Activated CD8-positive, alpha-beta T cell treated with anti-CD3 and anti-CD28 coated beads, Interleukin-2, amount 10 ng/mL, durations not matched to agents 7 days and 5 days (primary cell): ENCODE results near the gene HOXC12. TPM values are rescaled to one million over a fixed set of nuclear protein-coding genes. Genes with fewer than 3 reads are reported as not detected.

Experiments used
- ATAC-seq: fragments of 150-1000 bp; cut with Tn5 transposase; one replicate; pipeline ENCODE4 v1.10.0; 2021; ENCODE audit warnings: moderate library complexity
- CTCF ChIA-PET: fragments of 350-600 bp; sonication (Branson Sonifier 250); formaldehyde crosslinking; loops from one replicate; lab custom pipeline; 2021; ENCODE audit warnings: antibody characterized with exemption; lab: Charles Lee
- POLR2A ChIA-PET: fragments of 350-600 bp; sonication (Branson Sonifier 250); formaldehyde crosslinking; loops from one replicate; lab custom pipeline; 2021; ENCODE audit warnings: antibody characterized with exemption; lab: Charles Lee
- DNase-seq: peaks from one replicate; pipeline ENCODE4 v3.0.0-alpha.2; 2020
- H3K27ac Mint-ChIP-seq: one replicate; pipeline ENCODE4 v1.8.0; 2021; ENCODE audit warnings: mild to moderate bottlenecking, mixed read lengths
- H3K27me3 Mint-ChIP-seq: one replicate; pipeline ENCODE4 v1.8.0; 2021; ENCODE audit warnings: low read depth, mixed read lengths
- H3K36me3 Mint-ChIP-seq: one replicate; pipeline ENCODE4 v1.8.0; 2021; ENCODE audit warnings: low read depth, mixed read lengths
- H3K4me1 Mint-ChIP-seq: one replicate; pipeline ENCODE4 v1.8.0; 2021; ENCODE audit warnings: low read depth, mixed read lengths
- H3K4me3 Mint-ChIP-seq: one replicate; pipeline ENCODE4 v1.8.0; 2021; ENCODE audit warnings: mild to moderate bottlenecking, mixed read lengths
- H3K9me3 Mint-ChIP-seq: one replicate; pipeline ENCODE4 v1.8.0; 2022; ENCODE audit warnings: mixed read lengths; ENCODE audit not compliant: insufficient read depth
- total RNA-seq, 2 experiments: library from RNA; stranded (reverse); gene quantifications; one replicate each; pipeline ENCODE4 v1.2.3, GENCODE V29; 2021

Gene HOXC12
- total RNA-seq, result not detected

- POLR2A ChIA-PET, result no interaction called here
- CTCF ChIA-PET, result interaction anchor here (0.6 to 1.7 kb wide), 4 partner anchors 31 to 247 kb away, joined by 3 to 5 read pairs (median 4); partner anchors contain the start of gene HOXC10
- Mint-ChIP-seq H3K4me3 (peak within 1 kb of the TSS; percentile 8), H3K27me3 (peaks cover 92% of the 10 kb centered on the region), H3K9me3 (no peaks in the 10 kb centered on the region), H3K36me3 (peaks cover 9% of the 10 kb centered on the region), H3K4me1 (peaks cover 14% of the 10 kb centered on the region), H3K27ac (peak within 1 kb of the TSS; percentile 34)
- DNase-seq, result no peak
- ATAC-seq, result no peak
These were observed at the start of gene HOXC12 for GRCh38 chr12:53954694-53955035. HOXC12 (plus strand) TSS chr12:53954903; CDS start chr12:53954930, 27 bp downstream.

- Mint-ChIP-seq H3K4me3 (no peak overlapping the region), H3K36me3 (no peaks in the 10 kb centered on the region), H3K27me3 (peaks cover 25% of the 10 kb centered on the region), H3K4me1 (no peaks in the 10 kb centered on the region), H3K9me3 (no peaks in the 10 kb centered on the region), H3K27ac (no peak overlapping the region)
- POLR2A ChIA-PET, result no interaction called here
- CTCF ChIA-PET, result no interaction called here
- ATAC-seq (no peak), DNase-seq (no peak)
These were observed 47.6 kb upstream of the HOXC12 start for GRCh38 chr12:53907103-53907502.

- H3K4me3 Mint-ChIP-seq, result no peak overlapping the region
- no peak overlapping the region for H3K27ac Mint-ChIP-seq
- no peaks in the 10 kb centered on the region for H3K36me3 Mint-ChIP-seq
- H3K27me3 Mint-ChIP-seq, result peaks cover 60% of the 10 kb centered on the region
- DNase-seq, result no peak
- ChIA-PET CTCF (no interaction called here), POLR2A (no interaction called here)
- no peaks in the 10 kb centered on the region for H3K9me3 Mint-ChIP-seq
- H3K4me1 Mint-ChIP-seq, result no peaks in the 10 kb centered on the region
- no peak for ATAC-seq
These were observed 37.7 kb upstream of the HOXC12 start for GRCh38 chr12:53916788-53917655.

GRCh38 chr12:53924521-53925405 is 29.9 kb upstream of the HOXC12 start:
- Mint-ChIP-seq H3K27me3 (peaks cover 86% of the 10 kb centered on the region), H3K36me3 (no peaks in the 10 kb centered on the region), H3K4me1 (no peaks in the 10 kb centered on the region), H3K4me3 (no peak overlapping the region), H3K27ac (no peak overlapping the region), H3K9me3 (no peaks in the 10 kb centered on the region)
- ChIA-PET CTCF (no interaction called here), POLR2A (no interaction called here)
- ATAC-seq (no peak), DNase-seq (no peak)

DNA sequence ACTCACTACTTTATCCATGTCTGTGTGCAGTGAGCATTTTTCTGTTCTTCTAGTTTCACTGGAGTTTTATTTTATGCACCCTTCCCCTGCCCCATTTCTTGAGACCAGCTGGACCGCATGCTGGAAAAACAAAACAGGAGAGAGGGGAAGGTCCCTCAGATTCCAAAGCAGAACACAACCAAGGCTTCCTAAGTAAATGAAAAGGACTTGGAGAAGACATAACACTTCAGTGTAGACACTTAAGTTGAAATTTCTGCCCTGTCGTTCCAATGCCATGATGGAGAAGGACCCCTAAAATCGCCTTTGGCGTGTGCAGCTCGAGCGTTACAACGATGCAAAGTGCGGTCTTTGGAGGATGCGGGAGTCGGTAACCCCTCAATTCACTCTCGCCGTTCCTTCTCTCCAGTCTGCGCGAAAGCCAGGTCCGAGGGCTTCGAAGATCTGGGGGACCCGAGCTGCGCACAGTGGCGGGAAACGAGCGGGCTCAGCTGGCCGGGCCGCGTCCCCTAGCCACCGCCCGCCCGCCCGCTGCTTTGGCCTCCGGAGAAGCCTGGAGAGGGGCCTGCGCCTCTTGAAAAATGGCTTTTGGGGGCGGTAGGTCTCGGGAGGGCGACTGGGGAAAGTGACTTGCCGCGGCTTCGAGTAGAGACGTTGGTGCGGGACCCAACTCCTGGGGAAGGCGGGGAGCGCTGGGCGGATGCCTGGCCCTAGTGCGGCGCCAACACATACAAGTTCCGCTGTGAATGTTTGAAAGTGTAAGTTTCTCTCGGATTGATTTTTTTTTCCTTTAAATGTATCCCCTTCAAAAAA is 27.3 kb upstream of the HOXC12 start:
- ChIA-PET POLR2A (no interaction called here), CTCF (no interaction called here)
- H3K9me3 Mint-ChIP-seq, result no peaks in the 10 kb centered on the region
- H3K4me1 Mint-ChIP-seq, result no peaks in the 10 kb centered on the region
- no peak for DNase-seq
- peaks cover 83% of the 10 kb centered on the region for H3K27me3 Mint-ChIP-seq
- no peak overlapping the region for H3K4me3 Mint-ChIP-seq
- ATAC-seq, result no peak
- no peak overlapping the region for H3K27ac Mint-ChIP-seq
- H3K36me3 Mint-ChIP-seq, result no peaks in the 10 kb centered on the region

DNA sequence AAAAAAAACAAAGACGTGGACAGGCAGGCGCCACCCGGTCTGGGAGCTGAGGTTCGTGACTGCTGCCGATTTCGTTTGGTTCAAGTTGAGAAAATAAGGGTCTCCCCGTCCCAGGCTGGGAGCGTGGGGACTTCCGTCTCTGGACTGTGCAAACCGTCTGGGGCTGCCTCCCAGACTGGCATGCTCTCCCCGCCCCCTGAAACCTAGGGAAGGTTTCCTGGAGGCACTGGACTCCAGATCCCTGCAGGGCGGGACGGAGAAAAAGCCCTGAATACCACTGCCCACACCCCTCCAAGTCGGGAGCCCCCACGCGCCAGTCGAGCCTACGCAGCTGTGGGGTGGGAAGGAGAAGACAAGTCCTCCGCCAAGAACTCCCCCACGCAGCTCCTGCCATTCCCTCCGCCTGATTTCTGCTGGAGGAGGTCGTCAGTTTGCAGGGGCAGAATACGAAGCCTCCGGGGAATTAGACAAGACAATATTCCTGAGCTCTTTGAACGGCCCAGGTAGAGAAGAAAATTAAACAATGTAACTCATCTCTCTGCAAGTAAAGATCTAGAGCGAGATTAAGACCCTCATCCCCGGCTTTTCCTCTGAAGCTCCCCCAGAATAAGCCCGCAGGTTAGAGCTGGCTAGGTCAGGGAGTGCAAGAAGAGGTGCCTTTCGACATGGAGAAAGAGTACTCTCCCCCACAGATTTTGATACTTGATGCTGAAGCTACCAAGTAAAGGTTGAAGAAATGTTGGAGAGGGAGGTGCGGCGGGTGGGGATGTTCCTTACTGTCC is 26.5 kb upstream of the HOXC12 start:
- ATAC-seq, result no peak
- Mint-ChIP-seq H3K27ac (no peak overlapping the region), H3K4me1 (no peaks in the 10 kb centered on the region), H3K36me3 (no peaks in the 10 kb centered on the region), H3K4me3 (no peak overlapping the region), H3K9me3 (no peaks in the 10 kb centered on the region), H3K27me3 (peaks cover 83% of the 10 kb centered on the region)
- POLR2A ChIA-PET, result no interaction called here
- CTCF ChIA-PET, result interaction anchor here (1.1 kb wide), 1 partner anchor 273 kb away, joined by 3 read pairs; no protein-coding TSS in a partner anchor
- no peak for DNase-seq

DNA sequence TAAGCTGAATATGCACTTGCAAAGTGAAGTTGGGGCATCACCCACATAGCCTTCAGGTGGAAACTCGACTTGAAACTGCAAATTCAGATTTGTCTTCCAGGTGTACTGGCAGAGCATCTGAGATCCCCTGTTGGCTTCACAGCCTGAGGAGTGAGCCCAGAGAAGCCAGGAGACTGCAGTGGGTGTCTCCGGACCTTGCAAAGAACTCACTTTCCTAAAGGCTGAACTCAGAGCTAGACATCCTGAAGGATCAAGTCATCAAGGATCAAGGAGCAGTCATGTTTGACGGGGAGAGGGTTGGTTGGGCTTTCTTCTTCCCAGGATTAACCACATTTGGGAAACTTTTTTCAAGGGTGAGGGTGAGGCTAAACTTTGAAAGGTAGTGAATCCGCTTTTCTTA is 25.2 kb upstream of the HOXC12 start:
- H3K4me1 Mint-ChIP-seq, result no peaks in the 10 kb centered on the region
- ChIA-PET CTCF (no interaction called here), POLR2A (no interaction called here)
- H3K4me3 Mint-ChIP-seq, result no peak overlapping the region
- DNase-seq (no peak), ATAC-seq (no peak)
- peaks cover 86% of the 10 kb centered on the region for H3K27me3 Mint-ChIP-seq
- H3K27ac Mint-ChIP-seq, result no peak overlapping the region
- no peaks in the 10 kb centered on the region for H3K9me3 Mint-ChIP-seq
- H3K36me3 Mint-ChIP-seq, result no peaks in the 10 kb centered on the region

- no peaks in the 10 kb centered on the region for H3K9me3 Mint-ChIP-seq
- H3K27ac Mint-ChIP-seq, result no peak overlapping the region
- no peak overlapping the region for H3K4me3 Mint-ChIP-seq
- peaks cover 85% of the 10 kb centered on the region for H3K27me3 Mint-ChIP-seq
- ATAC-seq (no peak), DNase-seq (no peak)
- ChIA-PET POLR2A (no interaction called here), CTCF (no interaction called here)
- H3K4me1 Mint-ChIP-seq, result peaks cover 3% of the 10 kb centered on the region
- H3K36me3 Mint-ChIP-seq, result no peaks in the 10 kb centered on the region
These were observed 24.0 kb upstream of the HOXC12 start for GRCh38 chr12:53930591-53931255.

DNA sequence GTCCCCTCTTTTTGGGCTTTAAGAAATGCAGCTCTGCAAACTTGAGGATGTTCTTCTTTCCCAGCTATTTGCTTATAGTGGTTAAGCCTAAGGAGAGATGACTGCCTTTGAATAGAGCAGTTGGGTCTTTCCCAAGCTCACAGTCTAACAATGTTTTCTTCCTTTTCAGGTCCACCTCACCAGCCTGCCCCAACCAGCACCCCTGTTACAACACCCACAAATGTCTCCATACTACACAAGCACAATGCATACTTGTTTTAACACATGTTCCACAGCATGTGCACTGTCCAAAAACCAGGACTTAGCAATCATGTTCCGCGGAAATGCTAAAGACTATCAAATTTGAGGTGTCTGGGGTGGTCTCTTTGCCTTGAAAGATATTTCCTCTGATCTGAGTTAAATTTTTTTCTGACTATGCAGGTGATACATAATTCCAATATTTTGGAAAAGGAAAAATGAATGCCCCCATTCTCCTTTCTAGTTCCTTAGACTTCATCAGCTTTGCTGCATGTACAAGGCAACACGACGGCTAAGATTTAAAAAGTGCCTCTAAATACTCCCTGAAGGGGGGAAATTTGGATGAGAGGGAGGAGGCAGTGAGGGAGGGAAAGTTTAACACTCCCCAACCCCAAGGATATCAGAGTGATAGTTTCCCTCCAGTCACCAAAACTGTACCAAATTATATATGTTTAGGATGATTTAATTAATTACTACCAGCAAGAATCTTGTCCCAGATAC is 22.7 kb upstream of the HOXC12 start:
- H3K4me1 Mint-ChIP-seq, result peaks cover 3% of the 10 kb centered on the region
- CTCF ChIA-PET, result interaction anchor here (1.0 to 1.5 kb wide), 3 partner anchors 74 to 141 kb away, joined by 3 to 5 read pairs (median 3); partner anchors contain the start of gene HOXC5
- peaks cover 2% of the 10 kb centered on the region for H3K36me3 Mint-ChIP-seq
- peaks cover under 1% of the 10 kb centered on the region for H3K9me3 Mint-ChIP-seq
- no peak overlapping the region for H3K4me3 Mint-ChIP-seq
- POLR2A ChIA-PET, result interaction anchor here (1.2 kb wide), 1 partner anchor 20 kb away, joined by 5 read pairs; no protein-coding TSS in a partner anchor
- no peak for DNase-seq
- H3K27me3 Mint-ChIP-seq, result peaks cover 85% of the 10 kb centered on the region
- H3K27ac Mint-ChIP-seq, result no peak overlapping the region
- no peak for ATAC-seq

- ChIA-PET CTCF (interaction anchor here (1.0 to 1.5 kb wide), 3 partner anchors 73 to 142 kb away, joined by 3 to 5 read pairs (median 3); partner anchors contain the start of gene HOXC5), POLR2A (no interaction called here)
- no peak for DNase-seq
- peaks cover 3% of the 10 kb centered on the region for H3K4me1 Mint-ChIP-seq
- H3K36me3 Mint-ChIP-seq, result peaks cover 2% of the 10 kb centered on the region
- H3K27me3 Mint-ChIP-seq, result peaks cover 87% of the 10 kb centered on the region
- H3K27ac Mint-ChIP-seq, result no peak overlapping the region
- no peak overlapping the region for H3K4me3 Mint-ChIP-seq
- no peak for ATAC-seq
- H3K9me3 Mint-ChIP-seq, result peaks cover 4% of the 10 kb centered on the region
These were observed 21.8 kb upstream of the HOXC12 start for GRCh38 chr12:53932915-53933314.
